Nephron (organoid): Measurements from ENCODE around the gene DENND1A.

Experiments used
- H3K27ac Mint-ChIP-seq, 3 experiments: 2 replicates each; pipeline ENCODE4 v1.8.0; 2020; ENCODE audit warnings: mixed read lengths in 3 of 3, mild to moderate bottlenecking in 2 of 3, moderate library complexity in 1 of 3
- H3K27me3 Mint-ChIP-seq: 2 replicates; pipeline ENCODE4 v1.8.0; 2021; ENCODE audit warnings: low read depth, mild to moderate bottlenecking, moderate library complexity, mixed read lengths
- H3K36me3 Mint-ChIP-seq: 2 replicates; pipeline ENCODE4 v1.8.0; 2020; ENCODE audit warnings: low read depth, mixed read lengths
- H3K4me1 Mint-ChIP-seq: 2 replicates; pipeline ENCODE4 v1.8.0; 2020; ENCODE audit warnings: mixed read lengths
- H3K4me3 Mint-ChIP-seq, 3 experiments: 2 replicates each; pipeline ENCODE4 v1.8.0; 2020; ENCODE audit warnings: mild to moderate bottlenecking in 3 of 3, mixed read lengths in 3 of 3, moderate library complexity in 2 of 3
- H3K9me3 Mint-ChIP-seq: 2 replicates; pipeline ENCODE4 v1.8.0; 2020; ENCODE audit warnings: mixed read lengths
- CTCF ChIP-seq, 3 experiments: fragments of 200-600 bp; sonication (generic); IDR thresholded peaks; one replicate each; pipeline ENCODE4 v1.5.0; 2021; ENCODE audit warnings: antibody characterized with exemption in 3 of 3; ENCODE audit not compliant: unreplicated experiment in 3 of 3

The DENND1A gene

GRCh38 chr9:123772374-123772773 is 157.6 kb downstream of the DENND1A start:
- Mint-ChIP-seq H3K36me3 (no peaks in the 10 kb centered on the region), H3K9me3 (no peaks in the 10 kb centered on the region), H3K27me3 (peaks cover 8% of the 10 kb centered on the region), H3K4me3 (no peak overlapping the region), H3K4me1 (peaks cover 22% of the 10 kb centered on the region), H3K27ac (no peak overlapping the region)
- TF ChIP-seq CTCF (IDR thresholded peaks at IDR 0.05; ENCODE audit: unreplicated experiment in 3 of 3) = no peak

- H3K36me3 Mint-ChIP-seq = no peaks in the 10 kb centered on the region
- H3K27me3 Mint-ChIP-seq = peaks cover 8% of the 10 kb centered on the region
- H3K4me1 Mint-ChIP-seq = peaks cover 22% of the 10 kb centered on the region
- no peaks in the 10 kb centered on the region for H3K9me3 Mint-ChIP-seq
- H3K27ac Mint-ChIP-seq = no peak overlapping the region
- TF ChIP-seq CTCF (IDR thresholded peaks at IDR 0.05; ENCODE audit: unreplicated experiment in 3 of 3) = no peak
- H3K4me3 Mint-ChIP-seq = no peak overlapping the region
These were observed 158.2 kb downstream of the DENND1A start for GRCh38 chr9:123771690-123772089.

DNA sequence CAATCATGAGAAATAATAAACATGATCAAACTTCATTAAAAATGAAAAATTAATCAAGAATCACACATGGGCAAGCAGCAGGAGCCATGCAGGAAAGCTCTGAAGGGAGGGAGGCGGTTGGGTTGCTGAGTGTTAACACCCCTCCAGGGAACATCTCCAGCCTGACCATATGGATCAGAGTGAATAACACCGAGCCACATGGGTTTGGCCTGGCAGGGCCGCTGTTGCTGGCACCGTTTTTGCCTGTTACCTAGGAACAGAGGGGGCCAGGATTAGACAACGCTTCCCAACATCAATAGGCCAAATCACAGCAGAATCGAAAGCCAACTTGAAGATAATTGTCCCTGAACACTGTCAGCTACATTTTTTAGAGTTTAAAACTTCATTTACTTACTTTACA is 160.2 kb downstream of the DENND1A start:
- H3K4me1 Mint-ChIP-seq = peaks cover 22% of the 10 kb centered on the region
- H3K36me3 Mint-ChIP-seq = no peaks in the 10 kb centered on the region
- H3K4me3 Mint-ChIP-seq = no peak overlapping the region
- H3K27me3 Mint-ChIP-seq = no peaks in the 10 kb centered on the region
- no peaks in the 10 kb centered on the region for H3K9me3 Mint-ChIP-seq
- H3K27ac Mint-ChIP-seq = no peak overlapping the region
- no peak for TF ChIP-seq CTCF (IDR thresholded peaks at IDR 0.05; ENCODE audit: unreplicated experiment in 3 of 3)

- no peaks in the 10 kb centered on the region for H3K9me3 Mint-ChIP-seq
- no peaks in the 10 kb centered on the region for H3K27me3 Mint-ChIP-seq
- TF ChIP-seq CTCF (IDR thresholded peaks at IDR 0.05; ENCODE audit: unreplicated experiment in 3 of 3) = no peak
- H3K27ac Mint-ChIP-seq = no peak overlapping the region
- no peaks in the 10 kb centered on the region for H3K36me3 Mint-ChIP-seq
- H3K4me3 Mint-ChIP-seq = no peak overlapping the region
- peaks cover 6% of the 10 kb centered on the region for H3K4me1 Mint-ChIP-seq
These were observed 165.9 kb downstream of the DENND1A start for GRCh38 chr9:123763910-123764588.

- H3K27ac Mint-ChIP-seq = no peak overlapping the region
- H3K4me1 Mint-ChIP-seq = peaks cover 18% of the 10 kb centered on the region
- no peaks in the 10 kb centered on the region for H3K9me3 Mint-ChIP-seq
- no peak for TF ChIP-seq CTCF (IDR thresholded peaks at IDR 0.05; ENCODE audit: unreplicated experiment in 3 of 3)
- H3K4me3 Mint-ChIP-seq = no peak overlapping the region
- H3K36me3 Mint-ChIP-seq = no peaks in the 10 kb centered on the region
- no peaks in the 10 kb centered on the region for H3K27me3 Mint-ChIP-seq
These were observed 167.9 kb downstream of the DENND1A start for GRCh38 chr9:123761905-123762605.

DNA sequence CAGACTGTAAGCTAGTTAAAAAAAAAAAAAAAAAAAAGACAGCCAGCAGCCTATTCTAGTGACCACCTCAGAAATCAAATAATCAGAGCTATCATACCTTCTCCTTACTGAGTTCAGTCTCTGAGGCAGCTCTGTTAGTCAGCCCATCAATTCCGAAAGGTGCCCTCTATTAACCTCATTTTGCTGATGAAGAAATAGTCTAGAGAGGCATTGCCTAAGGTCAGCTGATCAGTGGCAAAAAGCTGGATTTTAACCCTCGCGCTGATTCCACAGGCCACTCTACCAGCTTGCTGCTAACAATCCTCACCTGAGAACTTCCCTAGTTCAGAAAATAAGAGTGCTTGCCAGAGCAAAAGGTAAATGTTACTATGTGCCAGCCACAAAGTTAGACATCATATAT is 172.0 kb downstream of the DENND1A start:
- TF ChIP-seq CTCF (IDR thresholded peaks at IDR 0.05; ENCODE audit: unreplicated experiment in 3 of 3) = no peak
- peak overlapping the region in 2 of 3 experiments; percentile 27 to 34 for H3K27ac Mint-ChIP-seq
- peaks cover 27% of the 10 kb centered on the region for H3K4me1 Mint-ChIP-seq
- H3K36me3 Mint-ChIP-seq = no peaks in the 10 kb centered on the region
- H3K9me3 Mint-ChIP-seq = no peaks in the 10 kb centered on the region
- H3K27me3 Mint-ChIP-seq = no peaks in the 10 kb centered on the region
- H3K4me3 Mint-ChIP-seq = no peak overlapping the region
